GM21717 (cell line): ENCODE measurements around the gene MSI1.

Experiments used
- ATAC-seq: cut with Tn5 transposase; IDR thresholded peaks from one replicate; pipeline ENCODE4 v1.9.1; 2021; ENCODE audit warnings: mild to moderate bottlenecking, moderate library complexity; ENCODE audit not compliant: unreplicated experiment

Gene MSI1

DNA sequence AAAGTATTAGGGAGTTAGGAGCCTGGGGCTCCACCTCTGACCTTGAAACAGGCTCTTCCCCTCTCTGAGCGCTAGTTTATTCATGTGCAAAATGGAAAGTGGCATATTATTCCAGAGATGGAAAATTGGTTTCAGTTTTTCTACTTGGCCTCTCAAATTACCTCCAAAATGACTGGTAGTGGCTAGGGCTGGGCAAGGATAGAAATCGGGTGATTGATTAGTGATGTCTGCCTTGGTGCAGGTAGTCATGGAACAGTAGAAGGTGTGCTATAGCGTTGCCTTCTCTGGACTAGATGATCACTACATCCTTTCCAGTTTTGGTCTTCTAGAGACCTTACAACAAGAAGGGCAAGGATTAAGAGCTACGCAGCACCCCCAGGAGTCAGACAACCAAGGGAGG, 8.6 kb upstream of the MSI1 start:
- no peak for ATAC-seq

DNA sequence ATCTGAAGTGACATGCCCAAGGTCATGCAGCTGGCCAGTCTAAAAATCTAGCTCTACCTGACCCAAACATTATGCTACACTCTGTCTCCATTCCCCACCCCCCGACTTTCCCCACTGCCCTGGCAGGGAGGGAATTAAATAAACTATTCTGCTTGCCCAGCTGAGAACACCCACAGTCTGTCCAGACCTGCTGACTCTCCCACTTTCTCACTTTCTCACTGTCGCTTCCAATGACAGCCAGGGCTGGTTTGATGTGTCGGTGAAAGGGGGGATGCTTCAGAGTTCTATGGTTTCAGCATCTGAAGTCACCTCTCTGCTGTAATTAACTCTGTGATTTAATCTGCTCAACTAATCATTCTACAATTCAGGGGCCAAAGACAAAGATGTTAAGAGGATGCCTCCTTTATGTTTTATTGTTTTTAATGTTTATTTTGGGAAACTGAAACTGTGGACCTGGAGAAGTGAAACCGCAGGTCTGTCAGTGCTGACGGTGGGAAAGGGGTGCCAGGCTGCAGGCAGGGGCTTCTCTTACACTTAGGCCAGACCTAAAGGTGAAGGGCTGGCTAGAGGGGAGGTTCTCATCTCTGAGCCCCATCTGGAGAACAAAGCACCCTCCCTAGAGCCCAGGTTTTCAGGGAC, 8.1 kb upstream of the MSI1 start:
- ATAC-seq, result no peak

DNA sequence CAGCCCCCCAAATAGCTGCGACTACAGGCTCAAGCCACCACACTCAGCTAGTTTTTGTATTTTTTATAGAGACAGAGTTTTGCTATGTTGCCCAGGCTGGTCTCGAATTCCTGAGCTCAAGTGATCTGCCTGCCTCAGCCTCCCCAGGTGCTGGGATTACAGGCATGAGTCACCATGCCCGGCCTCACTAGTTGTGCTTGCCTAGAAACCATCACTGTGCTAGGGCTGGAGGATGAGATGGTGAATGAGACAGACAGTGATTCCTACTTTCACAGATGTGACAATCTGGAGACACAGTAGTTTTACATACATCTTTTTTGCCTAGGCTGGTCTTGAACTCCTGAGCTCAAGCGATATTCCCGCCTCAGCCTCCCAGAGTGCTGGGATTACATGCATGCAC, 7.5 kb upstream of the MSI1 start:
- ATAC-seq, result no peak

DNA sequence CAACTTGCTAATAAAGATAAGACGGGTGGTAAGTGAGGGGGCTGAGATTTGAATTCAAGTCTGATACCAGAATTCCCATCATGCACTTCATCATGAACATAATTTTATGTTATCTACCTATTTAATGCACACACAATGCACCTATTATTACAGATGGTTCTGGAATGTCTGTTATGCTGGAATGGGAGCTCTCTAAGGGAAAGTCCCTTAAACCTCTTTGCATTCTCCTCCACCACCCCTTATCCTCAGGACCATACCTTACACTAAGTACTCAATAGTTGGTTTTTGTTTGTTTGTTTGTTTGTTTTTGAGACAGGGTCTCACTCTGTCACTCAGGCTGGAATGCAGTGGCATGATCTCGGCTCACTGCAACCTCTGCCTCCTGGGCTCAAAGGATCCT, 7.0 kb upstream of the MSI1 start:
- no peak for ATAC-seq

DNA sequence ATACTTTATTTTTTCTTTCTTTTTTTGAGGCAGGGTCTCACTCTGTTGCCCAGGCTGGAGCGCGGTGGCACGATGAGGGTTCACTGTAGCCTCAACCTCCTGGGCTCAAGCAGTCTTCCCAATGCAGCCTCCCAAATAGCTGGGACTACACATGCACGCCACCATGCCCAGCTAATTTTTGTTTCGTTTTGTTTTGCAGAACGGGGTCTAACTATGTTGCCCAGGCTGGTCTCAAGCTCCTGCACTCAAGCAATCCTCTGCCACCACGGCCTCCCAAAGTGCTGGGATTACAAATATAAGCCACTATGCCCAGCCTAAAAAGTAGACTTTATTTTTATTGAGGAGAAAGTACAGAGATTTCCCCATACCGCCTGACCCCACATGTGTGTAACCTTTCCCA, 4.7 kb upstream of the MSI1 start:
- ATAC-seq, result no peak

DNA sequence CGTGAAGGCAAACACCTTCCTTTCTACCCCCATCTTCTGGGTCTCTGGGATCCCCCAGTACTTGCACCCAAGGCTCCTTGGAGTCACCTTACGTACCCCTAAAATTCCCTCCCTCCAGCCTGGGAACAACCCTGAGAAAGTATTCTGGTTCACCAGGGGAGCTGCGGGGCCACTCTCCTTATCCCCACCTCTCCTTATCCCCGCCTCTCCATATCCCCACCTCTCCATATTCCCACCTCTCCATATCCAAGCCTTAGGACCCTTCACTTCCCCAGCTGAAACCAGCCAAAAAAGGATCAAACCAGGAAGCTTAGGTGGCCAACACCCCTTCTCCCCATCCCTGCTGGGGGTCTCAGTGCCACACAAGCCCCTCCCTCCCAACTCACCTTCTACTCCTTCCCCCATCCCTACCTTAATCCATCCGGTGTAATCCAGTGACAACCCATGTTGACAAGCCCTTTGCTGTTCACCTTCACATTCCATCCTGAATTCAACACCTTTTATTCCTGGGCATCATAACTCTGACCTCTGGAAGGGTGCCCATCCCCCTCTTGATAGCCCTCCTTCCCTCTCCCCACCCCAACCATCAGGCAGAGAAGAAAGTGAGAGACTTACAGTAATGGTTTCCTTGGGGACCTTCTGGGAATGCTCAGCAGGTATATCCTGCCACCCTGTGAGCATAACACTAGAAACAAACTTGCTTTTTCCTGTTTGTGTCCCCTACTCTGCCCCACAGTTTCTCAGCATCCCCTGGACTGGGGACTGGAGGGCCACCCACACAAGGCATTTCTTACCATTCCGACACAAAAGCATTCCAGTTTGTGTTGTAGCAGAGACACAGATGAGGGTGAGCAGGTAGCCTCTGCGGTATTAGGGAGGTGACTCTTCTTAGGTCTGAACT, 1.6 kb upstream of the MSI1 start:
- ATAC-seq, result no peak

DNA sequence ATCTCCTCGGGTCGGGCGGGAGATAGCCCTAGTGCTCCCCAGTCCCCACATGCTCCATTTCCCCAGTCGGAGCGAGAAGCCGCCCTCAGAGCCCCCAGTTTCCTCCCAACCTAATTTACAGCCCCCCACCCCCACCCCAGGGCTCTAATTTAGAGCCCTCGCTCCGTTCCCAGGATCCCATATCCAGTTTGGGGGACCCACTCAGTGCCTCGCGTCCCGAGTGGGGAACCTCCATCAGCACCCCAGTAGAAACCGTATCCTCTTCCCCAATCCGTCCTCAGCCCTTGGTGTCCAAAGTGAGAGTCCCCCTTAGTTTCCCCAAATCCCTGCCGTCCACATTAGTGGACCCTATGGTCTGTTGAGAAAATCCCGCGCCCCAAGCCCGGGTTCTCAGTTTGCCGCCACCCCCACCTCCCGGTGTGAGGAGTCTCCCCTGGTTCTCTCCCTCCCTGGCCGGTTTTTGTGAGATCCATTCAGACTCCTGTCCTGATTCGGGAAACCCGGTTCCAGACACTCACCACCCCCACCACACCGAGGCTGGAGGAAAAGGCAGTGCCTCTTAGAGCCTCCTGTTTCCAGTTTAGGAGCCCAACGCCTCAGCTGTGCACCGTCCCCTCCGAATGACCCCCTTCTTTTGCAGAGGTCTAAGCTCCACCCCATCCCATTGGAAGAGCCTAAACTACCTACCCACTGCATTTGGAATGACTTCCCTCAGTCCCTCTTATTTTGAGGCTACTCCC, 809 bp upstream of the MSI1 start:
- no peak for ATAC-seq

DNA sequence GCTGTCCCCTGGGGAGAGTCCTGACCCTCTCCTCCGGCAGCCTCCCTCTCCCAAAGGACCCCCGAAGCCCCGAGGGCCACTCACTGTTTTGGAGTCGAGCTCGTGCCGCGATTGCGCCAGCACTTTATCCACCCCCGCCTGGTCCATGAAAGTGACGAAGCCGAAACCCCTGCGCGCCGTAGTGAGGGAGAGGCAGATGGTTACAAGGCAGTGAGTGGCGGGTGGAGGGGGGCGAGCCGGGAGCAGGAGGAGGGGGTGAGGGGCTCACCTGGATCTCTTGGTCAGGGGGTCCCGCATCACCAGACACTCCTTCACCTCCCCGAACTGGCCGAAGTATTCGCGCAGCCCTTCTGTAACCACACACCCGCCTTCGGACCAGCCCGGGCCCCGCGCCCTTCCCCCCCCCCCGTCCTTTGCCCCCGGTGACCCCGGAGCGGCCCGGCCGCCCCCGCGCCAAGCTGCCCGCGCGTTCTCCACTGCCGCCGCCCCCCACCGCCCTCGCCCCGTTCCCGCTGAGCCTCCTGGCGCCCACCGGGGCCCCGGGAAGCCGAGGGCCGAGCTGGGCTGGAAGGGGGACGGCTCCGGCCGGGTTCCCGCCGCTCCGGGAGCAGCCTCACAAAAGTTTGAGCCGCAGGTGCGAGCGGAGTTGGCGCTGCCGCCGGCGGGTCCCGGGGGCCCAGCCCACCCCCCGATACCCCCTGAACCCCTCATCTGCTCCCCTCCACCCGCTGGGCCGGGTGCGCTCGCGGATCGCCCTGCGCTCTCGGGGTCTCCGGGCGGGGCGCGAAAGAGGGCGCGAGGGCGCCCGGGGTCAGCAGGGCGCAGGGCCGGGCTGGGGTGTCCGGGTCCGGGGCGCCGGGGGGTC, 808 bp downstream of the MSI1 start:
- no peak for ATAC-seq

DNA sequence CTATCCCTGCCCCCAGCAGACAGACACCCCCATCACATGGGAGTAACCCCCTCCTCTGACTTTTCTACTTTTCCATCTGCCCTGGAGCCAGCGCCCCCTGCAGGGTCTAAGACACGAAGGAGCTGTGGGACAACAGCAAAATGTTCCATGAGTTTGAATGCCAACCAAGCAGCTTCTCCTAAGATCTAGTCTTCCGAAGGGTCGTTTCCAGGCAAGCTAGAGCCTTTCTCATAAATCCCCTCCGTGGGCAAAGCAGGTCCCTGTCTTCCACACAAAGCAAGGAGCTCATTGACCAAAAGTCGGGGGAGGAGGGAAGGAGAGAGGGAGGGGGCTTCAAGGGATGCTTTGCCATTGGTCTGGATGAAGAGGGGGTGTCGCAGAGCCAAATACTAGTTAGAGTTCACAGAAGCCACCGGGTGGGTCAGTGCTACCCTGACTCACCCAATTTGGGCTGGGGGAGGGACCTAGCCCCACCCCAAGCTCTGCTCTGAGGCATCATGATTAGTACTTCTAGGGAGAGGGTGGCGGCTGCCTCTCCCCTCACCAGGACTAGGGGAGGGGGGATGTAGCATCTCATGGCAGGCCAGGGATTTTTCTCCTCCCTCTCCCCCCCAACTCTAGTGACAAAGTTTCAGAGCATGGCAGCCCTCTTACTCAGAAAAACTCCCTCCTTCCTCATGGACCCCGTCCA, 1.6 kb downstream of the MSI1 start:
- no peak for ATAC-seq

DNA sequence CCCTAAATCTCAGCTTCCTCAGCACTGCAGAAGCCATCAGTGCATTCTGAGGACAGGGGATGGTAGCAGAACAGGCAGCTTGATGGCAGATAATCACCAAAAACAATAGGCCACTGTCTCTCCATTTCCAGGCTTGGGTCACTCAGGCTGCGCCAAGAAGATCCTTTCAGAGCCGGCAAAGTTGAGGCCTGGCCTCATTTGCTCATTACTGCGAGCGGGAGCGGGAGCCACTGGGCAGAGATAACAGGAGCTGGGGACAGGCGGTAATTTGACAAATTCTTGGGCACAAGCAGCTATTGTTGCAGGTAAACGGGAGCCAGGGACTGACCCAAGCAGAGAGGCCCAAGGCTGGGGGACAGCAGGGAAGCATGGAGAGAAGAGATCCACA, 2.1 kb downstream of the MSI1 start:
- no peak for ATAC-seq

DNA sequence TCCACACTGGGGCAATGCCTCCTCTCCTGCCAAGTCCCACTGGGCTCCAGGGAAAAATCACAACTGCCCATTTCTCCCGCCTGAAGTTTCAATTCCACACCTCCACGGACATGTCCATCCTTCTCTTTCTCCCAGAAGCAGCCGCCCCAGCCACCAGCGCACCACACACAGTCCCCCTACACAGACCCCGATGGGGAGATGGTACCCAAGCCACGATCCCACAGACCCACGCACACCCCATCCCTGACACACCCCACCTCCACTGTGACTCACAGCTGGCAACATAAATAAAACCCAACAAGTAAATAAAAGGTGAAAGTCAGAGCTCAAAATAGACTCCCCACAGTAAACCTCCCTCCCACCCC, 2.6 kb downstream of the MSI1 start:
- no peak for ATAC-seq

DNA sequence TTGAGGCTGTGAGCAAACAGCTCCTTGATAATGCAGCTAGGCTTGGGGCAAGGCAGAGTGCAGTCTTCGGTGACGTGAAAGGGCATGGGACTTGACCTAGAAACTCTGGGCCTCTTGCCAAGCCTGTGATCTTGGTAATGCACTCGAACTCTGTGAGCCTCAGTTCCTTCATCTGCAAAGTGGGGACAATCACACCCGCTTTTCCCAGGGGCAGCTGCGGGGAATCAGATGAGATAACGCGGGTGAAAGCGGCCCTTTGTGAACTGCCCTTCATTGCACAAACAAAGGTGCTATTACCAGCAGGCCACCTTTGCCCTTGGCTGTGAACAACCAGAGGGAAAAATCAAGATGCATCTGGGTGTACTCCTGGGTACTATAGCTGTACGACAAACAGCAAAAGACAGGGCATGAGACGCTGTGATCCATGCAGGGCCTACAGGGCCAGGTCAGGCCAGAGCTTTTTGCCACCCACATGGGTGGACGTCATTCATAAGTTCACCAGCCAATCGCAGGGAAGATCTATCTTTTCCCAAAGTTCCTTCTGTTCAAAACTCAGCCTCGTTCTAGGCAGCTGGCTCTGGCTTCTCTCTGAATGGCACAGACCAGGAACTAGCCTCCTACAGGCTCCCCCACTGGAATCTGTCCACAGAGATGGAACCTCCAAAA, 3.2 kb downstream of the MSI1 start:
- no peak for ATAC-seq

DNA sequence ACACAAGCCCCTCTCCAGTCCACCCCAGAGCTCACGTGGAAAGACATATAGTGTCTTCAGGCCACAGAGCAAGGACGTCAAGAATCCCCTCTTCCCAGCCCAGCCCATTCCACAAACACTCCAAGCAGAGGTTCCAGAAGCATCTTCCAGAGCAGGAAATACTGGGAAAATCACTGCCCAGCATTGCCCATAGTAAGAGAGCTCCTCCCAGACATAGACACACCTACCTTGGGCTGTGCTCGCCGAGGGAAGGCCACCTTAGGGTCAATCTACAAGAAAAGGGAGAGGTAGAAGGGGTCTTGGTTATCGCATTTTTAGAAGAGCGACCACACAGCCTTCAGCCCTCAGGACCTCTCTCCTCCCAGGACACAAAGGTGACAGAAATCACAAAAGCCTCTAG, 4.5 kb downstream of the MSI1 start:
- no peak for ATAC-seq

DNA sequence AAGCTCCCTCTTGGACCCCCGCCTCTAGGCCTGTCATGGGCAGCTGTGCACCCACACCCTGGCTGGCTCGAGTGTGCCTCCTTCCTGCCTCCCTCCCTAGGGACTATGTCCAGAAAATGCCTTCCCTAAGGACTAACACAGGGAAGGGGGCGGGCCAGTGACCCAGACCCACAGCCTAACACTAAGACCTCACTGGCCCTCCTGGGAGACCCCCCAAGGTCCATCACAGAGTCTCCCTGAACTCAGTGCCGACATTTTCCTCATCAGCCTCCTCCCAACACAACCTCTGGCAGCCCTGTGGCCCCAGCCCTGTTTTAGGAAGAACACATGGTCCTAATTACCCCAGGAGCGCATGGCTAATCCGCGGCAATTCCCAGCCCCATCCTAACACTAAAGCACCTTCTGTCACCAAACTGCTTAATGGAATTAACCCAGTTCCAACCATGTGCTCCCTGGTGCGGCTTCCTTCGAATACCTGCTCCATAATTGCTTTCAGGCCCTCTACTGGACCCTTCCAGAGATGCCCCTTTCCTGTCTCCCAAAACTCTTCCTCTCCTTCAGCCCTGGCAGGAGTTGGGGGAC, 5.6 kb downstream of the MSI1 start:
- ATAC-seq, result no peak

DNA sequence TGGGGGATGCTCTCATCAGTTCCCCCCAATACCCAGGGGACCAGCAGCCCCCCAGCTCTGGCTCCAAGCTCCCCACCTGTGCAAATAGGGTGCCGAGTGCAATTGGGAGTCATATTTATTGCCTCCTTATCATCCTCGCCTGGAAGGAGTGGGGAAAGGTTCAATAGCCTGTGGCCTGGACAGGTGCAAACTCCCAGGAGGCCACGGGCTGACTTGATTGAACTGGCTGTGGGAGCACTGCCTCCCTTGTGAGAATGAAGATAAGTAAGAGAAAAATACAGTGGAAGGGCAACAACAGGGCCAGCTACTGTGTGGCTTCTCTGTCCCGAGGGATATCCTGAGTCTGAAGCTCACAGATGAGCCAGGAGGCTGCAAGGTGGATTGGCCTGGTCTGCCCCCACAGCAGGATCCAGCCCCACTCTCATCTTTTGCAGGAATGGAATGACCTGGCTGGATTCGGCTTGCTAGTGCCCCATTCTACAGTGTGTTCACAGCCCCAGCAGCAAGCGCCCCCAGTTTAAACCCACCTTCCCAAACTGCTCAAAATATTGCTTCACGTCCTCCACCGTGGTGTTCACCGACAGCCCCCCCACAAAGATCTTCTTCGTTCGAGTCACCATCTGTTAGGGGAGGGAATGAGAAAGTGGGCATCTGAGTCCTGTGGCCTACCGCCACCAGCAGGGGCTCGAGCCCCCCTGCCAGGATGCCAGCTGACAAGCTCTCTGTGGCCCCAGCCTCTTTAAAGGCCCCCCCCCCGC, 6.3 kb downstream of the MSI1 start:
- ATAC-seq, result no peak

DNA sequence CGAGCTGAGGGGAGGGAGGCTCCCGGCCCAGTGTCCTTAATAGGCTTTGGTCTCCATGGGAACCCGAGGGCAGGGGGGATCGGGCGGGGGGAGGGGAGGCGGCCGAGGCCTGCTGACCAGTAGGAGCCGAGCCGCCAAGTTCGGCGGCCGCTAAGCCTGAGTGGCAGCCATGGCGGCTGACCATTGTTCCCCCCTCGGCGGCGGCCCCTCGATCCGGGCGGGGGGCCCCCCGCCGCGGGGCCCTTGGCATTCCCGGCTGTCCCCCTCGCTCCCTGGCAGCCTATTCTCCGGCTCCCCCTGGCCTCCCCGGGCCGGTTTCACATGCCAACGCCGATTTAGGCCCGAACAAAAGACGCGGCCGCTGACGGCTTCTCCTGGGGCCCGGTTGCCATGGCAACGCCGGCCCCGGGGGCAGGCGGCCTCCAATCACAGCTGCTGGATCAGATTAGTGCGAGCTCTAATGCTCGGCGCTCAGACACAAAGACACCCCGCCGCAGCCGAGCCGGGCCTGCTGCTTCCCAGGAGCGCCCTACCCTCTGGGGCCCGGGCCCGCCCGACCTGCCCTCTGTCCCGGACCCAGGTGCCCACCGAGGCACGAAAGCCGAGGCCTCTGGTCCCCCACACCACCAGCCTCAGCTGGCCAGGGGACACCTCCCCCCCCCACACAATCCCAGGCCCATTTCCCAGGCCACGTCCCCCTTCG, 7.3 kb downstream of the MSI1 start:
- no peak for ATAC-seq

DNA sequence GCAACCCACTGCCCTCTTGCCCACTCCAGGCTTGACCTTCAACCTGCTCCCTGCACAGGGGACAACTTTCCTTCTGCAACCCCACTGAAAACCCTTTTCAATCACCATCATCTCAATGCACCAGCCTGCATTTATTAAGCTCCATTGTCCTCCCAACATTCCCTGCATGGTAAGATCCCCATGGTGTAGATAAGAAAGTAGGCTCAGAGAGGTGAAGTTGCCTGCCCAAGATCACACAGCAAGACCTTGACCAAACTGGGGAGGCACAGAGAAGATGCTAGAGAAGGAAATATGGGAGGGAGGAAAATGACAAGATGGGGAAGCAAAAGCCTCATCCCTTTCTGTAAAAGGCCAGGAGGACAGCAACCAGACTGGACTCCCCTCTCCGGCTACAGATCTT, 9.8 kb downstream of the MSI1 start:
- ATAC-seq, result no peak

DNA sequence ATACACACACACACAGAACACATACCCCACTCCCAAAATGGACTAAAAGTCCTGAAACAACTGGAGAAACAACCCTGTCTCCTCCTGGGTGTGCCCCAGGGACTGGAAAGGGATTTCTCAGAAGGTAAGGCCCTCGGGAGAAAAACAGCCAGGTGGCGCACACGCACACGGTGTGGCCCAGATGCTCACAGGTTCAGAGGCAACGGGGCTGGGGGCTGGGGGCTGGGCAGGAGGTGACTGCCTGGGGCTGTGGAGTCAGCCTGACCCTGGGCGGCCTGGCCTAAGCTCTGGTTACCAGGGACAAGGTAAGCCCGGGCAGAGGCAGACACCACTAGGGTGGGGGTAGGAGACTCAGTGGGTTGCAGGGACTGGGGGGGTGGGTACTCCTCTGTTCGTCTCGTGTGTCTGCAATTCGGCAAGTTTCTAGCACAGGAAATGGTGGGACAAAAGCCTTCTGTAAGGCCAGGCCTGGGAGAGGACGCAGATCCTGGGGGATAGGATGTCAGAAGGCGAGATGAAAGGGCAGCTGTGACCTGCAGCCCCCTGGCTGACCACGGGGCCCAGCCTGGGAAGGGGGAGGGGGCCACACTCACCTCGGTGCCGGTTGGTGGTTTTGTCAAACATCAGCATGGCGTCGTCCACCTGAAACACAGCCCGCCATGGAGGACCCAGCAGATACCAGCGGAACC, 10.4 kb downstream of the MSI1 start:
- ATAC-seq, result no peak
